Small intestine (tissue), 7 donors: ENCODE results near the gene TMEM179. TPM values are rescaled to one million over a fixed set of nuclear protein-coding genes. Genes with fewer than 3 reads are reported as not detected.
A peak's percentile ranks its signal among the peaks of the same experiment; 100 is the strongest.

ENCODE experiments used
- DNase-seq, 2 donors: peaks; one replicate each; pipeline versions ENCODE4 v3.0.0 to v3.0.0-alpha.2; 2013
- FAIRE-seq: peaks from 2 replicates; lab custom pipeline; 2012; peaks lifted over from hg19 to GRCh38; lab: Jason Lieb, UNC
- H3K27ac ChIP-seq, 3 donors: one replicate each; pipeline ENCODE4 v1.5.1; 2013; ENCODE audit warnings: low read length in 2 of 3, mild to moderate bottlenecking in 2 of 3, control low read depth in 1 of 3, inconsistent platforms in 1 of 3, low read depth in 1 of 3, moderate library complexity in 1 of 3
- H3K27me3 ChIP-seq, 3 donors: one replicate each; pipeline ENCODE4 v1.6.1; 2013; ENCODE audit warnings: low read length in 3 of 3, inconsistent platforms in 1 of 3; ENCODE audit not compliant: control insufficient read depth in 3 of 3, insufficient read depth in 3 of 3
- H3K36me3 ChIP-seq, 3 donors: one replicate each; pipeline ENCODE4 v1.6.1; 2013; ENCODE audit warnings: low read length in 3 of 3, inconsistent platforms in 1 of 3, low read depth in 1 of 3, mild to moderate bottlenecking in 1 of 3, moderate library complexity in 1 of 3; ENCODE audit not compliant: control insufficient read depth in 3 of 3, insufficient read depth in 2 of 3
- H3K4me1 ChIP-seq, 3 donors: one replicate each; pipeline ENCODE4 v1.6.1; 2013; ENCODE audit warnings: low read length in 2 of 3, inconsistent platforms in 1 of 3, low read depth in 1 of 3, mild to moderate bottlenecking in 1 of 3, moderate library complexity in 1 of 3; ENCODE audit not compliant: control insufficient read depth in 3 of 3, insufficient read depth in 2 of 3
- H3K4me3 ChIP-seq, 3 donors: one replicate each; pipeline ENCODE4 v1.5.1; 2013; ENCODE audit warnings: low read length in 3 of 3, control low read depth in 1 of 3, inconsistent platforms in 1 of 3, low read depth in 1 of 3, mild to moderate bottlenecking in 1 of 3, moderate library complexity in 1 of 3
- H3K9me3 ChIP-seq, 2 donors: one replicate each; pipeline ENCODE4 v1.6.1; 2013; ENCODE audit warnings: low read depth in 1 of 2, low read length in 1 of 2; ENCODE audit not compliant: control insufficient read depth in 2 of 2, insufficient read depth in 1 of 2
- WGBS, 3 donors: extraction: QIAGEN DNeasy Blood & Tissue Kit; methylation state at CpG; one replicate each; pipeline ENCODE4 v1.1.7; 2013; 5-methylcytosine and 5-hydroxymethylcytosine counted together
- polyA plus RNA-seq, 4 donors: library from polyadenylated mRNA; stranded (reverse) in 3 of 4; unstranded in 1 of 4; fragments of 200-250 nt in 3 of 4; fragments of 120-200 nt in 1 of 4; gene quantifications; one replicate each; pipeline versions ENCODE4 v1.2.1 to v1.2.3, GENCODE V29; 2013
- donor health status: healthy with polysubstance abuse.
- donor health status: control.
- donor health status: control.
- donor health status: Bipolar disorder and iron deficiency.
- donor health status: healthy.

Gene TMEM179
- polyA plus RNA-seq, 4 donors = 3.0 to 11.2 TPM; not detected in 2

DNA sequence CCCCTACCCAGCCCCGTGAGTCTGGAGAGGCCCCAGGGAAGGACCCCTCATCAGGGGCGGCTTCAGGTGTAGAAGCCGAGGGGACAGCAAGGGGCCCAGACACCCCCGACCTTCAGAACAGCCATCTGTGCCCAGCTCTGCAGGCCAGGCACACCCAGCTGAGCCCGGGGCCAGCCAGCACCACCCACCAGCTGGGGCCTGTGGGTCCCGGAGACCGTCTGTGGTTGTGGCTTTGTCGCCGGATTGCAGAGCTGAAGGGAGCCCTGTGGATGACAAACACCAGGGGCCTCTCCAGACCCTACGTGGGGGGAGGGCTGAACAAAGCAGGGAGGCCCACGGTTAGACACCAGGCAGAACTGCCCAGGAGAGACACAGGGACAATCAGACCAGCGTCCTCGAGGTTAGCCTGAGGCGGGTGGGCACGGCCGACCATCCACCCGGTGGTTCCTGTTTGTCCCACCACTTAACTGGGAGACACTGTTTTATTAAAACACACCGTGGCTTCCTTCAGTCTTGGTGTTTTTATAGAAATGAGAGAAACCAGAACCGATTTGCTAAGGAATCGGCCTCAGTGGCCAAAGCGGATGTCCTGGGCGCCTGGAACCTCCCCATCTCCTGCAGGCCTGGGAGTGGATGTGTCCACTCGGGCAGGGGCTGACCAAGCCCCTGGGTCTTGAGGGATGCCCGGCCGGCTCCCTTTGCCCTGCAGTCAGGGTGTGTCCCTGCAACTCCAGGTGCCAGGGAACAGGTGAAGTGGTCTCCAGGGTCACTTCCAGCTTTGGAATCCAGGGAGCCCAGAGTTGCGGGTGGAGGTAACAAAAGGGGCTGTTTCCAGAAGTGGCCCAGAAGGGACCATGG lies 15.0 kb downstream of the TMEM179 start:
- no peaks in the 10 kb centered on the region for H3K9me3 ChIP-seq
- no peaks in the 10 kb centered on the region for H3K36me3 ChIP-seq
- H3K27ac ChIP-seq = no peak overlapping the region
- FAIRE-seq (no peak), DNase-seq (no peak)
- H3K4me3 ChIP-seq = no peak overlapping the region
- WGBS, 3 donors = 71 to 84% (median 81%) methylated on average over 26 of the region's 26 CpGs
- no peaks in the 10 kb centered on the region for H3K27me3 ChIP-seq
- H3K4me1 ChIP-seq = peaks cover 0 to 15% (median 0%) of the 10 kb centered on the region in 3 donors

DNA sequence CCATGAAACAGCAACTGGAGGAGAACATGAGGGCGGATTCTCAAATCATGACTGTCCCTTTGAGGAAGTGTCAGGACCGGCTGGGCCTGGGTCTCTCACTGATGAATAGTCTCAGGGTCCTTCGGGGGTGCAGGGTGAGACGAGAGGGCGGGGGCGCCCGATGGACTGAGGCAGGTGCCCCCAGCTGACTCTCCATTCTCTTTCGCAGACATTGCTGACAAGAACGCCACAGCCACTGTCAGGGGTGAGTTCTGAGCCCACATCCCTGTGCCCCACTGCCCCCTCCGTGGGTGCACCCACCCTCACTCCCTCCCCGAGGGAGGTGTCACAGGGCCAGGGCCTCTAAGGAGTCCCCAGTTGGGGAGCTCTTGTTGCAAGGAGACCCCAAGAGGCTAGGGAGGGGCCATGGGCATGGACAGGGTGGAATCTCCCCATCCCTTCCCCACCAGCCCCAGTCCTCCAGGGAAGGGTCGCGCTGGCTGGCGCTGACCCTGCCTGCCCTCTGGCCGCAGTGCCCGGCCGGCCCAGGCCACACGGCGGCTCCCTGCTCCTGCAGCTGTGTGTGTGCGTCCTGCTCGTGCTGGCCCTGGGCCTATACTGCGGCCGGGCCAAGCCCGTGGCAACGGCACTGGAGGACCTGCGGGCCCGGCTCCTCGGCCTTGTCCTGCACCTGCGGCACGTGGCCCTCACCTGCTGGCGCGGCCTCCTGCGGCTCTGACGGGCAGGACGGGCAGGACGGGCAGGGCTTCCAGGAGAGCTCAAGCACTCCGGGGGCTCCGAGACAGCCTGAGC lies 16.3 kb downstream of the TMEM179 start:
- H3K27me3 ChIP-seq = no peaks in the 10 kb centered on the region
- H3K36me3 ChIP-seq = no peaks in the 10 kb centered on the region
- whole genome bisulfite sequencing, 3 donors = 78 to 89% (median 88%) methylated on average over 31 to 38 of the region's 38 CpGs
- peaks cover 0 to 19% (median 0%) of the 10 kb centered on the region in 3 donors for H3K4me1 ChIP-seq
- H3K9me3 ChIP-seq = no peaks in the 10 kb centered on the region
- DNase-seq (no peak), FAIRE-seq (no peak)
- H3K27ac ChIP-seq = no peak overlapping the region
- no peak overlapping the region for H3K4me3 ChIP-seq

DNA sequence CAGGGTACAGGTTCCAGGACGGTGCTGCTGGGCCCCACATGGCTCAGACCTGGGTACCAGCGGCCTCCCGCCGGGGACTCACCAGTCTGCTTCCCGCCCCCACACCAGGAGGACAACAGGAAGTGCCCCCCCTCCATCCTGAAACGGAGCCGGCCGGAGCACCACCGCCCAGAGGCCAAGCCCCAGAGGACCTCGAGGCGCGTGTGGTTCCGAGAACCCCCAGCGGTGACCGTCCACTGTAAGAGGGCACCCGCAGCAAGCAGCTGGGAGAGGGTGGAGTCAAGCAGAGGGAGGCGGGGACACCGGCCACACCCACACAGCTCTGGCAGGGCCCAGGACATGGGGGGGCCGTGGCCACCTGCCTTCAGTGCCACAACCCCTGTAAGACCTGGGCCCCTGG lies 16.9 kb downstream of the TMEM179 start:
- Histone ChIP-seq H3K4me1 (peaks cover 0 to 26% (median 0%) of the 10 kb centered on the region in 3 donors), H3K27ac (no peak overlapping the region), H3K27me3 (no peaks in the 10 kb centered on the region), H3K4me3 (no peak overlapping the region), H3K36me3 (no peaks in the 10 kb centered on the region), H3K9me3 (no peaks in the 10 kb centered on the region)
- FAIRE-seq (no peak), DNase-seq (no peak)
- 37 to 54% (median 53%) methylated on average over 18 to 19 of the region's 19 CpGs for WGBS, 3 donors

DNA sequence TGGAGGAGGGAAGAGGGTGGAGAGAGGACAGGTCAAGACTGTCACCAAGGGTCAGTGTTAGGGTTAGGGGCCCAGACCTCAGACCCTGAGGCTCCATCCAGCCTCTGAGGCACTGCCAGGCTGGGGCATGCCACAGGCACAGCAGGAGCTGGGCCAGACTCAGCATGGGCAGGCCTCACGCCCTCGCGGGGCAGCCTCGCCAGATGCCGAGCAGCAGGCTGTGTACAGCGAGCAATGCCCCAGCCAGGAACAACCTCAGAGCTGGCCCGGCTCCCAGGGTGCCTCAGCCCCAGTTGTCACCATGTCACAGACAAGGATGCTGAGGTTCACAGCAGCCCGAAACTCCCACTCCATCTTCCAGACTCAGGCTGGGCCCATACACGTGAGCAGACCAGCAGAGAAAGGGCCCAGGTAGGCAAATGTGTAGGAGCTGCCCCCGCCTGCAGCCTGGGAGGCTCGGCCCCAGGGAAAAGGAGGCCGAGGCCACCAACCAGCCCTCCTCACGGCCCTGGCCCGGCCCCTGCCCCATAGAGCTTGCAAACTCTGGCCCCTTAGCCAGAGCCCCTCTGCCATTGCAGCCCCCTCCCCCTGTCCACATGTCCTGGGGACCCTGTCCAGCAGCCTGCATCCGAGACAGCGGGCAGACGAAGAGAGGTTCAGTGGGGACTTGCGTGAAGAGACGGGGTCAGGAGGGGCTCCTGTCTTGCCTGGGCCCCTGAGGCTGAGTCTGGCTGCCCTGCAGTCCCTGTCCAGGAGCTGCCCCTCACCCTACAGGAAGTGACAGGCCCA lies 17.5 kb downstream of the TMEM179 start:
- Histone ChIP-seq H3K27me3 (no peaks in the 10 kb centered on the region), H3K4me1 (peaks cover 0 to 32% (median 0%) of the 10 kb centered on the region in 3 donors), H3K27ac (no peak overlapping the region), H3K9me3 (no peaks in the 10 kb centered on the region), H3K36me3 (no peaks in the 10 kb centered on the region), H3K4me3 (no peak overlapping the region)
- FAIRE-seq (no peak), DNase-seq (no peak)
- 59 to 73% (median 60%) methylated on average over 18 to 19 of the region's 19 CpGs for WGBS, 3 donors

DNA sequence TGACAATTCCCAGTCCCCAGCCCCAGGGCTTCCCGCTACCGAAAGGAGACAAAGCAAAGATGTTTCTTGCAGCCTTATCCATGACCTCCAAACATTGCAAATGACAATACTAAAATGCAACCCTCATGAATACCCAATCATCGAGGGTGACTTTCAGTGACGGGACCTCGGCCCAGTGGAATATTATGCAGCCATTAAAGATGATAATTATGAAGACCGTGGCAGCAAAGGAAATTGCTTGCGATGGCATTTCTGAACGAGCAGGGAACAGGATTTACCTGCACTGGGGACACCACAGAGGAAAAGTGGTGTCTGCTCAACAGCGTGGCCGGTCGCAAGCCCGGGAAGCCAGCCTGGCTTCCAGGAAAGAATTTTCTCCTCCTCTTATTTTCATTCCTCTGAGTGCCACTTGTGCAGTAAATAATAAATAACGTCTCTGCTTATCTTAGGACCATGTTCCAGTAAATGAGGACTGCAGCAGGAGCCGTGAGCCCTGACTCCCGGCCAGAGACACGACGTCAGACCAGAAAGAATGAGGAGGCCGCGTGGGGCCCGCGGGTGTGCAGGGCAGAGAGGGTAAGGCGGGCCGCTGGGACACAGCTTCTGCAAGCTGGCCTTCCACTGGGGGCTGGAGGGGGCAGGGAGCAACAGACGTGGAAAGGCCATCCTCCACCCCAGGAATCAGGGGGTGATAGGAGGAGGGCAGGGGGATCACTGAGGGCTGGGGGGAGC lies 18.4 kb downstream of the TMEM179 start:
- 62 to 69% (median 68%) methylated on average over 24 of the region's 24 CpGs for WGBS, 3 donors
- Histone ChIP-seq H3K36me3 (no peaks in the 10 kb centered on the region), H3K4me1 (peaks cover 0 to 41% (median 0%) of the 10 kb centered on the region in 3 donors), H3K9me3 (no peaks in the 10 kb centered on the region), H3K27ac (no peak overlapping the region), H3K4me3 (no peak overlapping the region), H3K27me3 (no peaks in the 10 kb centered on the region)
- DNase-seq (peak in 1 of 2 donors; percentile 39), FAIRE-seq (no peak)

DNA sequence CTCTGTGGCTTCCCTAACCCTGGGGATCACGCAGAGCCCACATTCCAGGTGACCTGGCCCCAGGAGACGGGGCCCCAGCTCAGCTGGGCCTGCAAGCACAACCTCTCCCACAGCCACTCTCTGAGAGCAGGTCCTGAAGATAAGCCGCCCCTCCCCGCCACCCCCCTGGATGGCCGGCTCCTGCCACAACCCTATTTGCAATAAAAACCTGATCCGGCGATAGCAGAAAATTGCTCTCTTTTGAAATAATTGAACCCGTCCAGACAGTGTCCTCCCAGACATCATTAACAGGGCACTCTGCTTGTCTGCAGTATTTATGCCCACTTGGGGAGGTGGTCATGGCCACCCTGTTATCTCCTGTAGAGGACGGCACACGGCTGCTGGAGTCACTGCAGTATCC lies 20.0 kb downstream of the TMEM179 start:
- no peaks in the 10 kb centered on the region for H3K27me3 ChIP-seq
- DNase-seq = no peak
- H3K36me3 ChIP-seq = no peaks in the 10 kb centered on the region
- no peak overlapping the region for H3K4me3 ChIP-seq
- WGBS, 3 donors = 58 to 78% (median 70%) methylated on average over 10 of the region's 10 CpGs
- H3K4me1 ChIP-seq = peaks cover 0 to 47% (median 0%) of the 10 kb centered on the region in 3 donors
- FAIRE-seq = no peak
- H3K9me3 ChIP-seq = no peaks in the 10 kb centered on the region
- no peak overlapping the region for H3K27ac ChIP-seq

DNA sequence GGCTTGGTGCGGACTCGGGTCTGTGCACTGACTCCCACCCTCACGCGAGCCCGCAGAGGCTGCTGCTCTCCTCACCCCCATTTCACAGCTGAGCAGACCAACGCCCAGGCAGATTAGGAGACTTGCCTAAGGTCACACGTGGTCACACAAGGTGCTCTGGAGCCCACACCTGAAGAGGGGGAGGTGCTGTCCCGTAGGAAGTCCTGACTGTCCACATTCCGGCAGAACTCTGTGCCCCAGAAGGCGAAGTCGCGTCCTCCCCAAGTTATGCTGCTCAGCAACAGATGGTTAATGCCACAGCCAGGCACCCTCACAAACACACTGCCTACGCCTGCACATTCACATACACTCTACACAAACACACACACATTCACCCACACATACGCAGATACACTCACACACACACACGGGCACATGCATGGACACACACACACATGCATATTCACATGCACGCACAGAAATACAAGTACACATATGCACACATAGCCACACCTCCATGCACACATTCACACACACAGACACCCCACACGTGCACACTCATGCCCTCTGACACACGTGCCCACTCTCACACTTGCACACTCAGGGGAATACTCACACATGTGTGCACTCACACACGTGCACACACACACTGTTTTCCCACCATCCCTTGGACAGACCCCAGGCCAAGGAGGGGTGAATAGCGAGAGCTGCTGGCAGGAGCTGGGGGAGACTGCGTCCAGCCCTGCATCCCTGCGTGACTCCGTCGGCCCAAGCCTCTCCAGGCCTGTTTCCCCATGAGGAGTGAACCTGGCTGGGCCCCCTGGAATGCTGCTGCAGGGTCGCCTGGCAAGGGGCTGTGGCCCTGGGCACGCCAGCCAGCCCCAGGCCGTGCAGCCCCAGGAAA lies 20.9 kb downstream of the TMEM179 start:
- H3K4me3 ChIP-seq = no peak overlapping the region
- H3K9me3 ChIP-seq = no peaks in the 10 kb centered on the region
- no peaks in the 10 kb centered on the region for H3K27me3 ChIP-seq
- WGBS, 3 donors = 70 to 78% (median 75%) methylated on average over 27 of the region's 27 CpGs
- FAIRE-seq = no peak
- H3K27ac ChIP-seq = no peak overlapping the region
- peaks cover 0 to 55% (median 2%) of the 10 kb centered on the region in 3 donors for H3K4me1 ChIP-seq
- DNase-seq = no peak
- H3K36me3 ChIP-seq = no peaks in the 10 kb centered on the region
